Measurements from ENCODE around the gene PPM1E.

- no peak for TF ChIP-seq EZH2 (IDR thresholded peaks at IDR 0.05; ENCODE audit: insufficient read depth, poor library complexity, severe bottlenecking)
- no peak for TF ChIP-seq EZH2phosphoT487 (IDR thresholded peaks at IDR 0.05; ENCODE audit: insufficient read depth, low read depth)
Measured at GRCh38 chr17:58991718-58992331, 236.2 kb downstream of the PPM1E start.
